HuH-7.5 (cell line): ENCODE measurements around the gene ZNF648.
"Not testable (repeated sequence)": the region's sequence is repeated elsewhere in the genome, so short reads cannot be mapped to it uniquely, and the experiment has no call there.

Source experiments
- DNase-seq: peaks from one replicate; pipeline ENCODE4 v3.0.0; 2011; ENCODE audit warnings: low spot score

ZNF648 gene

GRCh38 chr1:182029002-182029378, 32.5 kb downstream of the ZNF648 start:
- no peak for DNase-seq

GRCh38 chr1:182015360-182015759, 46.2 kb downstream of the ZNF648 start:
- DNase-seq: no peak

GRCh38 chr1:182010800-182011370, 50.6 kb downstream of the ZNF648 start:
- DNase-seq: not testable (repeated sequence)

- not testable (repeated sequence) for DNase-seq
Measured at GRCh38 chr1:182005398-182005797, 56.1 kb downstream of the ZNF648 start.

- no peak for DNase-seq
Measured at GRCh38 chr1:182004601-182005000, 56.9 kb downstream of the ZNF648 start.
